Kidney epithelial cell (primary cell): Measurements from ENCODE around the gene SRMS. TPM values are rescaled to one million over a fixed set of nuclear protein-coding genes. Genes with fewer than 3 reads are reported as not detected.

Source experiments
- DNase-seq: peaks from one replicate; pipeline ENCODE4 v3.0.0-alpha.2; 2010; ENCODE audit warnings: low read depth
- H3K27me3 ChIP-seq: 2 replicates; pipeline ENCODE4 v1.6.0; 2011; ENCODE audit warnings: low read length; ENCODE audit not compliant: control insufficient read depth, insufficient read depth
- H3K36me3 ChIP-seq: 2 replicates; pipeline ENCODE4 v1.5.1; 2011; ENCODE audit warnings: low read length; ENCODE audit not compliant: control insufficient read depth, insufficient read depth
- H3K4me3 ChIP-seq: 2 replicates; pipeline ENCODE4 v1.5.1; 2011; ENCODE audit warnings: low read depth, mild to moderate bottlenecking, control low read depth, low read length
- total RNA-seq: library from RNA; depleted of rRNA; stranded (reverse); fragments of >200 nt; gene quantifications from 2 replicates; pipeline ENCODE4 v1.2.3, GENCODE V29; 2015
- TF ChIP-seq, protein P1 (sequence below): IDR thresholded peaks from 2 replicates; pipeline ENCODE4 v1.5.1; 2011; ENCODE audit warnings: mild to moderate bottlenecking, moderate library complexity, low read length, control low read depth, inconsistent platforms; ENCODE audit not compliant: insufficient read depth, poor library complexity, severe bottlenecking

Gene SRMS
- total RNA-seq, 1 donor from 2014 or later: not detected

DNA sequence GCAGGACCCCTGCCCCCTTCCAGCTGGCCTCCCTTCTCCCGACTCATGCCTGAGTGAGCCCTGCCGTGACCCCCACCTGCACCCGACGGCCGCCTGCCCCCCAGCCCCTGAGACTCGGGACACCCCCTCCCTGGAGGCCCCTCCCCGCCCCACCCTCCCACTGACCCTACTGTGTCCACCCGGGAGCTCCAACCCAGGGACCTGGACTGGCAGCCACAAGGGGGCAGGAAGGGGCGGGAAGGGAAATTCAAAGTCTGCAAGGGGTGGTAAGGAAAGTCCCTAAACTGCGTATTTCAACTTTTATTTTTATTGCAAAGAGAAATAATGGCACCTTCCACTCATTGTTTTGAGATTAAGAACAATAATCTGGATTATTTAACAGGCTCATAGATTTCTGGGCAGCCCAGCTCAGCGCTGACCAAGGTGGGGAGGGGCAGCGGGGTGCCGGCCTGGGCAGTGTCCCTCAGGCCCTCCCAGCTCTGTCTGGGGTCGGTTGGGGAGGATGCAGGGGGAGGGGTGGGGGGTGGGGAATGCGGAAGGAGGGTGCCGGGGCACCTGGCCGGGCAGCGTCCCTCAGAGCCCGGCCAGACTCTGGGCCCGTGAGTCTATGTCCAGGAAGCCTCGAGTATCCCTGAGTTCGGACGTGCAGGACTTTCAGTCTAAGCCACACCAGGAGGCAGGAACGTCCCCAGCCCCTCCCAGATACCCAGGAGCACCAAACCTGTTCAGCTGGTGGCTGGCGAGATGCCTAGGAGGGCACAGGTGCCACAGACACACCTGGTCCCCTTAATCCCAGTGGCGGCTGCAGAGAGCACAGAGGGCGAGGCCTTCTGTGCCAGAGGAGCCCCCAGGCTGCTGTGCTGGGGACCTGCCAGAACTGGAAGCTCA, 9.1 kb downstream of the SRMS start:
- no peak for DNase-seq
- Histone ChIP-seq H3K36me3 (no peaks in the 10 kb centered on the region), H3K27me3 (peaks cover 24% of the 10 kb centered on the region), H3K4me3 (peak overlapping the region; percentile 22)
- TF ChIP-seq, protein P1, sequence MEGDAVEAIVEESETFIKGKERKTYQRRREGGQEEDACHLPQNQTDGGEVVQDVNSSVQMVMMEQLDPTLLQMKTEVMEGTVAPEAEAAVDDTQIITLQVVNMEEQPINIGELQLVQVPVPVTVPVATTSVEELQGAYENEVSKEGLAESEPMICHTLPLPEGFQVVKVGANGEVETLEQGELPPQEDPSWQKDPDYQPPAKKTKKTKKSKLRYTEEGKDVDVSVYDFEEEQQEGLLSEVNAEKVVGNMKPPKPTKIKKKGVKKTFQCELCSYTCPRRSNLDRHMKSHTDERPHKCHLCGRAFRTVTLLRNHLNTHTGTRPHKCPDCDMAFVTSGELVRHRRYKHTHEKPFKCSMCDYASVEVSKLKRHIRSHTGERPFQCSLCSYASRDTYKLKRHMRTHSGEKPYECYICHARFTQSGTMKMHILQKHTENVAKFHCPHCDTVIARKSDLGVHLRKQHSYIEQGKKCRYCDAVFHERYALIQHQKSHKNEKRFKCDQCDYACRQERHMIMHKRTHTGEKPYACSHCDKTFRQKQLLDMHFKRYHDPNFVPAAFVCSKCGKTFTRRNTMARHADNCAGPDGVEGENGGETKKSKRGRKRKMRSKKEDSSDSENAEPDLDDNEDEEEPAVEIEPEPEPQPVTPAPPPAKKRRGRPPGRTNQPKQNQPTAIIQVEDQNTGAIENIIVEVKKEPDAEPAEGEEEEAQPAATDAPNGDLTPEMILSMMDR: no peak

DNA sequence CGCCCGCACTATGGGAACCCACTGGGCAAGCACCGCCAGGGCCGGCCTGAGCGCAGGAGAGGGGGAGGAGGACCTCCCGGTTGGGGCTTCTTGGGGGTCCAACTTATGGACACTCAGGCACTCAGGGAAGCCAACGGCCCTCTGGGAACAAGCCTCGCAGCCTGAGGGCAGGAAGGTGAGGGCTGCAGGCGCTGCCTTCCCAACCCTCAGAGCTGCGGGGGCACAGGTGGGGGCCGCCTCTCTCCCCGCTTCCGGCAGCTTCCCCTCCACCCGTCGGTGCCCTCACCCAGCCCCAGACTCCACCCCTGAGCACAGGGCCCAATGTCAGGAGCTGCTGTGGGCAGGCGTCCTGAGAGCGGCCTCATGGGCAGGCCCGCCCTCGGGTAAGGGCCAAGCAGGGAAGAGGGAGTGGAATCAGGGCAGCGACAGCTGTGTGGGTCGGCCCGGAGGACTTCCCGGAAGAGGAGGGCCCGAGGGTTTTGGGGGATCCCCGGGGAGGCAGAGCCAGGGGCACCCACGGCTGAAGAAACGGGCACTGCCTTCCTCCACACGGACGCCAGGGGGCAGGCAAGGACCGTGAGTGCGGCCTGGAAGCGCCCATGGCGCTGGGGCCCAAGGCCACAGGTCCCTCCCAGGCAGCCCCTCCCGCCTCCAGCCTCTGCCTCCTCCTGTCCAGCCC, 9.9 kb downstream of the SRMS start:
- TF ChIP-seq, protein P1: peak; percentile 88
- Histone ChIP-seq H3K36me3 (no peaks in the 10 kb centered on the region), H3K4me3 (peak overlapping the region; percentile 22), H3K27me3 (peaks cover 26% of the 10 kb centered on the region)
- peak; percentile 61 for DNase-seq

DNA sequence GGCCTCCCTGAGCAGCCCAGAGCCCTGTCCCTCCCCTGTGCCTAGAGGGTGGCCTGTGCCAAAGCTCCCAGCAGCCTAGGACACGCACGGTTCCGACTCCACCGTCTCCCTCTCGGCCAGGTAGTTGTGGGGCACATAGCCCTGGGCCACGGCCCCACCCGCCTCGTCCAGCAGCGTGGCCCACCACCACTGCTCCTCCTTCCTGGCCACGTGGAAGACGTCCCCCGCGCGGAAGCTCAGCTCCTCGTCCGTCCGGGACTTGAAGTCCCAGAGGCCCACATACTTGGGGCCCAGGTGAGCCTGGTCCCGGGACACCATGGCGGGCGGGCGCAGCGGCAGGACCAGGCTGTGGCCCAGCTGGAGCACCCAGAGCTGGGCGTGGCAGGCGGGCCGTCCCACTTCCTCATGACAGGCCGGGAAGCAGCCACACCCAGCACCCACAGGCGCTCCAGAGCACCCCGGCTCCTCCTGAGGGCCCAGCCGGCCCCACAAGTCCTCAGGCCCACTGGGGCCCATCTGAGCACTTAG, 10.5 kb downstream of the SRMS start, which contains the start of gene PTK6:
TSS of gene PTK6 (minus strand) at position 380 of the 528 bp plus-strand sequence. CDS start at position 318, 62 bp downstream.
- TF ChIP-seq, protein P1: no peak
- no peak for DNase-seq
- Histone ChIP-seq H3K36me3 (no peaks in the 10 kb centered on the region), H3K27me3 (peaks cover 29% of the 10 kb centered on the region), H3K4me3 (peak within 1 kb of the TSS; percentile 22)

DNA sequence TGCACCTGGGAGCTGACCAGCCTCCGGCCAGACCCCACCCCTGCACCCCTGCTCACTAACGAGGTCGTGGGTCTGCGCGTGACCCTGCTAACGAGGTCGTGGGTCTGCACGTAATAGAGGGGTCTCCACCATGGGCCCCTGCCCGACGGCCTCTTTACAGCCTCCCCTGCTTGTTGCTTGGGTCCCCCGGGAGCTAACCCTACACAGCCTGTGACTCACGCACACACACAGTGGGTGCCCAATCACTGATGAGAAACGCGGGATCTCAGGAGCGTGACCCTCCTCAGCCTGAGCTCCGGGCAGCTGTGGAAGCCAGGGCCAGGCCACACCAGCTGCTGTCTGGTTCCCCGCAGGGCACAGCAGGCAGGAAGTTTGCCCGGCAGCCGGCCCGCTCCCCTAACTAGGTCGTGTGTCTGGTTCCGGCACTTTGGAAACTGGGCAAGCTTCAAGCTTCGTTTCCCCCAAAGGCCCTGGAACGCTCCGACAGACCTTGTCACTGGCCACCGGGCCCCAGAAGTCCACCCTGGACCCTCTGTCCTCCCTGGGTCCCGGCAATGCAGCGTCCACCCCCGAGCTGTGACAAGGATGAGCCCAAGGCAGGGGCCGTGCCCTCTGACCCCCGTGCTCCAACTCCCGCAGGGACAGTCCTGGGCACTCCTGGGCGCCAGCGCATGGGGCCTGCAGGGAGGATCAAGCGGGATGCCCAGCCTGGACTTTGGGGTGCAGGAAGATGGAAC, 11.1 kb downstream of the SRMS start:
- DNase-seq: no peak
- TF ChIP-seq, protein P1: no peak

DNA sequence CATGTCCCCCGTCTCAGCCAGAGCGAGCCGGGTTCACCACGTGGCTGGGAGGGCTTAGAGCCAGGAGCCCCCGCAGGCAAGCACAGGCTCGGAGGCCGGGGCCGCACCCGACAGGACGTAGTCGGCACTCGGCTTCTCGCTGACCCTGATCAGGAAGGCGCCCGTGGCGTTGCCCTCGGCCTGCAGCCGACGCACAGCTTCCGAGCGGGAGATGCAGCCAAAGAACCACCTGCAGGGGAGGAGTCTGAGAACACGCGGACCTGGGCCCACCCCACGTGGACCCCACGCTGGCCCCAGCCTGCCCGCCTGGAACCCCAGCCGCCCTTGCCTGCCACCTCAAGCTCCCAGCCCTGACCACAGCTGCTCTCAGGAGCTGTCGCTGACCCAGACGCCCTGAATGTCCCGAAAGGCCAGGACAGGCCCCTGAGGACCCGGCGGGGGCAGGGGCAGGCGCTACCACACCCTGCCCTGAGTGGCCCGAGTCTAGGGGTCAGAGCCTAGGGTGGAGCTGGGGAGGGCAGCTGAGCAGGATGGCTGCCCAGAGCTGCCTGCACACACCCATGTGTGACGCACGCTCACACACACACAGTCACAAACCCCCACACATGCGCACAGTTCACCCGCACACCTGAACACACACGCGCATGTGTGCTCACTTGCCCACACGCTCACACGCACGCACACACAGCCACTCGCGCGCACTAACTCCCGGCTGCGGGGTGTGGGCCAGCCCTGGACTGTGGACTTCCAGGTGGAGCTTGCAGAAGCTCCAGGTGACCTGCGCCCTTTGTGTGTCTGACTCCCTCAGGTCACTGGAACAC, 12.5 kb downstream of the SRMS start:
- Histone ChIP-seq H3K27me3 (peaks cover 24% of the 10 kb centered on the region), H3K4me3 (no peak overlapping the region), H3K36me3 (no peaks in the 10 kb centered on the region)
- DNase-seq: no peak
- TF ChIP-seq, protein P1: no peak

More for the DNA sequence above, 11.1 kb downstream of the SRMS start:
- peaks cover 29% of the 10 kb centered on the region for H3K27me3 ChIP-seq
- H3K4me3 ChIP-seq: no peak overlapping the region
- H3K36me3 ChIP-seq: no peaks in the 10 kb centered on the region
